ENCODE data around the gene HES3. TPM values are rescaled to one million over a fixed set of nuclear protein-coding genes. Genes with fewer than 3 reads are reported as not detected.

Gene HES3
- total and polyA plus RNA-seq, 2 donors (not counting 1 experiment from before 2014, with no cell fraction given) = not detected

DNA sequence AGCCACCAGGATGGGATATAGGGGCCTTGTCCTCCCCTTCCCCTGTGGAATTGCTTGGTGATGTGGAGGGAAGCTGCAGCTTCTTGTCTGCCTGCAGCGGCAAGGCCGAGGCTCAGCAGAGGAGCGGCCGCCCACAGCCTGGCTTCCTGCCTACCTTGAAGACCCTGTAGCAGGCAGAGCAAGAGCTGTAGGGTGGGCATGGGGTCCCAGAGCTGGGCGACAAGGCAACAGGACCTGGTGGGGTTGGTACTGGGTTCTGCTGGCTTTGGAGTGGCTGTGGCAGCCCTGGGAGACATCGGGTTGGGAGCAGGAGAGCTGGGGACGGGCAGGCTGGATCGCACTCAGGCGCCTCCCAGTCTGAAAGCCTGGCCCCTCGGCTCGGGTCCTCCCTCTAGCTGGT, 22.7 kb downstream of the HES3 start:
- Histone ChIP-seq H3K4me2 (replicated peaks; ENCODE audit: low read depth, low read length, poor library complexity, severe bottlenecking) (no peak overlapping the region), H3K9ac (ENCODE audit: low read length) (no peak overlapping the region), H3K9me3 (ENCODE audit: control extremely low read depth in 1 of 3, control insufficient read depth in 2 of 3, insufficient read depth in 1 of 3, low read length in 2 of 3) (peaks cover 0 to 3% (median 0%) of the 10 kb centered on the region in 3 donors), H3K27me3 (replicated peaks in 1 of 4; ENCODE audit: control extremely low read depth in 1 of 4, control insufficient read depth in 3 of 4, insufficient read depth in 4 of 4, low read length in 3 of 4) (peaks cover 0 to 14% (median 1%) of the 10 kb centered on the region in 4 experiments), H3K27ac (ENCODE audit: low read length in 2 of 2) (no peak overlapping the region), H3K36me3 (replicated peaks in 1 of 2; ENCODE audit: control extremely low read depth in 1 of 2, control insufficient read depth in 1 of 2, extremely low read depth in 1 of 2, insufficient read depth in 2 of 2, low read length in 1 of 2) (no peaks in the 10 kb centered on the region), H4K20me1 (ENCODE audit: control insufficient read depth, insufficient read depth, low read length, poor library complexity, severe bottlenecking) (no peaks in the 10 kb centered on the region), H2AFZ (ENCODE audit: insufficient read depth, low read depth, low read length, poor library complexity, severe bottlenecking) (no peak overlapping the region), H3K79me2 (ENCODE audit: control insufficient read depth, insufficient read depth, low read length) (no peaks in the 10 kb centered on the region), H3K4me1 (ENCODE audit: control insufficient read depth in 2 of 2, insufficient read depth in 2 of 2, low read length in 2 of 2) (peaks cover under 1 to 1% of the 10 kb centered on the region in 2 donors), H3K4me3 (ENCODE audit: control extremely low read depth in 1 of 5, extremely low read depth in 1 of 5, insufficient read depth in 1 of 5, low read depth in 2 of 5, low read length in 4 of 5) (no peak overlapping the region)
- ATAC-seq (ENCODE audit: low read depth) (no peak), DNase-seq (no peak)
- TF ChIP-seq, protein P1, sequence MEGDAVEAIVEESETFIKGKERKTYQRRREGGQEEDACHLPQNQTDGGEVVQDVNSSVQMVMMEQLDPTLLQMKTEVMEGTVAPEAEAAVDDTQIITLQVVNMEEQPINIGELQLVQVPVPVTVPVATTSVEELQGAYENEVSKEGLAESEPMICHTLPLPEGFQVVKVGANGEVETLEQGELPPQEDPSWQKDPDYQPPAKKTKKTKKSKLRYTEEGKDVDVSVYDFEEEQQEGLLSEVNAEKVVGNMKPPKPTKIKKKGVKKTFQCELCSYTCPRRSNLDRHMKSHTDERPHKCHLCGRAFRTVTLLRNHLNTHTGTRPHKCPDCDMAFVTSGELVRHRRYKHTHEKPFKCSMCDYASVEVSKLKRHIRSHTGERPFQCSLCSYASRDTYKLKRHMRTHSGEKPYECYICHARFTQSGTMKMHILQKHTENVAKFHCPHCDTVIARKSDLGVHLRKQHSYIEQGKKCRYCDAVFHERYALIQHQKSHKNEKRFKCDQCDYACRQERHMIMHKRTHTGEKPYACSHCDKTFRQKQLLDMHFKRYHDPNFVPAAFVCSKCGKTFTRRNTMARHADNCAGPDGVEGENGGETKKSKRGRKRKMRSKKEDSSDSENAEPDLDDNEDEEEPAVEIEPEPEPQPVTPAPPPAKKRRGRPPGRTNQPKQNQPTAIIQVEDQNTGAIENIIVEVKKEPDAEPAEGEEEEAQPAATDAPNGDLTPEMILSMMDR (IDR thresholded peaks at IDR 0.05) = no peak
- TF ChIP-seq EZH2 (IDR thresholded peaks at IDR 0.05; ENCODE audit: borderline replicate concordance, insufficient read depth, low read depth, low read length, poor library complexity, severe bottlenecking) = no peak
- Mint-ChIP-seq H3K4me1 (peaks cover 2% of the 10 kb centered on the region), H3K9me3 (ENCODE audit: insufficient read depth) (no peaks in the 10 kb centered on the region), H3K4me3 (no peak overlapping the region), H3K27me3 (no peaks in the 10 kb centered on the region), H3K27ac (no peak overlapping the region)
- CTCF ChIA-PET = interaction anchor here (1.3 kb wide), 1 partner anchor 16 kb away, joined by 4 read pairs; no protein-coding TSS in a partner anchor
- POLR2A ChIA-PET = no interaction called here
- WGBS (ENCODE audit: insufficient coverage) = 99% methylated on average over 10 of the region's 11 CpGs
- intact Hi-C loops (cut with micrococcal nuclease) = no loop called here

DNA sequence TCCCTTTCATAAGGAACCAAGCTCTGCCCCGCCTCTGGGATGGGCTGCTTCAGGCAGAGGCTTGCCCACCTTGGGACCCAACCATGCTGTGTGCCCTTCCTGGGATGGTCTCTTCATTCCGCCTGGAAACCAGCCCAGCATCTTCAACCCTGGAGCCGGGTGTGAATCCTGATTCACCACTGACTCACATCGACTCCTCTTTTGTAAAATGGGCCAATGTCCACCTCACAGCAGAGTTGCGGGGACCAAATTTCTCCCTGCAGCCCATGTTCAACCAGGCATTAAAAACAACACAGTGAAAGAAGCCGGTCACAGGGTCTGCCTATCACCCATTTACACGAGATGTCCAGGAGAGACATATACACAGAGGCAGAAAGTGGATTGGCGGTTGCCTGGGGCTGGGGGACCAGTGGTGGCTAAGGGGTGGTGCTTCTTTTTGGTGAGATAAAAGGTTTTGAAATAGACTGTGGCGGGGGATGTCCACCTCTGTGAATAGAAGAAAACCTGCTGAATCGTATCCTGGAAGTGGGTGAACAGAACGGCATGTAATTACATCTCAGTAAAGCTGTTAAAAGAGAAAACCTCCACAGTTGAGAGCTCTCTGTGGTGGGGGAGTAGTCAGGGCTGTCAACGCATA, 23.8 kb downstream of the HES3 start:
- Mint-ChIP-seq H3K4me3 (no peak overlapping the region), H3K4me1 (no peaks in the 10 kb centered on the region), H3K9me3 (ENCODE audit: insufficient read depth) (no peaks in the 10 kb centered on the region), H3K27me3 (no peaks in the 10 kb centered on the region), H3K27ac (no peak overlapping the region)
- no peak overlapping the region for H2AFZ ChIP-seq (ENCODE audit: insufficient read depth, low read depth, low read length, poor library complexity, severe bottlenecking)
- TF ChIP-seq, protein P1 (IDR thresholded peaks at IDR 0.05) = no peak
- TF ChIP-seq EZH2 (IDR thresholded peaks at IDR 0.05; ENCODE audit: borderline replicate concordance, insufficient read depth, low read depth, low read length, poor library complexity, severe bottlenecking) = no peak
- intact Hi-C loops (cut with micrococcal nuclease) = no loop called here
- ChIA-PET POLR2A (no interaction called here), CTCF (interaction anchor here (0.6 to 1.3 kb wide), 2 partner anchors 17 to 164 kb away, joined by 3 to 4 read pairs; no protein-coding TSS in a partner anchor)
- no peaks in the 10 kb centered on the region for H3K36me3 ChIP-seq (replicated peaks in 1 of 2; ENCODE audit: control extremely low read depth in 1 of 2, control insufficient read depth in 1 of 2, extremely low read depth in 1 of 2, insufficient read depth in 2 of 2, low read length in 1 of 2)
- H4K20me1 ChIP-seq (ENCODE audit: control insufficient read depth, insufficient read depth, low read length, poor library complexity, severe bottlenecking) = no peaks in the 10 kb centered on the region
- 100% methylated on average over 7 of the region's 12 CpGs for WGBS (ENCODE audit: insufficient coverage)
- H3K79me2 ChIP-seq (ENCODE audit: control insufficient read depth, insufficient read depth, low read length) = no peaks in the 10 kb centered on the region
- H3K9ac ChIP-seq (ENCODE audit: low read length) = no peak overlapping the region
- peaks cover 0 to 4% (median 0%) of the 10 kb centered on the region in 4 experiments for H3K27me3 ChIP-seq (replicated peaks in 1 of 4; ENCODE audit: control extremely low read depth in 1 of 4, control insufficient read depth in 3 of 4, insufficient read depth in 4 of 4, low read length in 3 of 4)
- ATAC-seq (ENCODE audit: low read depth) (no peak), DNase-seq (no peak)
- H3K4me2 ChIP-seq (replicated peaks; ENCODE audit: low read depth, low read length, poor library complexity, severe bottlenecking) = no peak overlapping the region
- no peak overlapping the region for H3K4me3 ChIP-seq (ENCODE audit: control extremely low read depth in 1 of 5, extremely low read depth in 1 of 5, insufficient read depth in 1 of 5, low read depth in 2 of 5, low read length in 4 of 5)
- H3K27ac ChIP-seq (ENCODE audit: low read length in 2 of 2) = no peak overlapping the region
- no peaks in the 10 kb centered on the region for H3K4me1 ChIP-seq (ENCODE audit: control insufficient read depth in 2 of 2, insufficient read depth in 2 of 2, low read length in 2 of 2)
- no peaks in the 10 kb centered on the region for H3K9me3 ChIP-seq (ENCODE audit: control extremely low read depth in 1 of 3, control insufficient read depth in 2 of 3, insufficient read depth in 1 of 3, low read length in 2 of 3)
